ENCODE measurements around the gene ZMIZ1. TPM values are rescaled to one million over a fixed set of nuclear protein-coding genes. Genes with fewer than 3 reads are reported as not detected.

ZMIZ1 gene
- polyA plus RNA-seq, 2 of the 4 experiments (the other 2 are of a cell fraction) = 8.1 to 30.3 TPM

DNA sequence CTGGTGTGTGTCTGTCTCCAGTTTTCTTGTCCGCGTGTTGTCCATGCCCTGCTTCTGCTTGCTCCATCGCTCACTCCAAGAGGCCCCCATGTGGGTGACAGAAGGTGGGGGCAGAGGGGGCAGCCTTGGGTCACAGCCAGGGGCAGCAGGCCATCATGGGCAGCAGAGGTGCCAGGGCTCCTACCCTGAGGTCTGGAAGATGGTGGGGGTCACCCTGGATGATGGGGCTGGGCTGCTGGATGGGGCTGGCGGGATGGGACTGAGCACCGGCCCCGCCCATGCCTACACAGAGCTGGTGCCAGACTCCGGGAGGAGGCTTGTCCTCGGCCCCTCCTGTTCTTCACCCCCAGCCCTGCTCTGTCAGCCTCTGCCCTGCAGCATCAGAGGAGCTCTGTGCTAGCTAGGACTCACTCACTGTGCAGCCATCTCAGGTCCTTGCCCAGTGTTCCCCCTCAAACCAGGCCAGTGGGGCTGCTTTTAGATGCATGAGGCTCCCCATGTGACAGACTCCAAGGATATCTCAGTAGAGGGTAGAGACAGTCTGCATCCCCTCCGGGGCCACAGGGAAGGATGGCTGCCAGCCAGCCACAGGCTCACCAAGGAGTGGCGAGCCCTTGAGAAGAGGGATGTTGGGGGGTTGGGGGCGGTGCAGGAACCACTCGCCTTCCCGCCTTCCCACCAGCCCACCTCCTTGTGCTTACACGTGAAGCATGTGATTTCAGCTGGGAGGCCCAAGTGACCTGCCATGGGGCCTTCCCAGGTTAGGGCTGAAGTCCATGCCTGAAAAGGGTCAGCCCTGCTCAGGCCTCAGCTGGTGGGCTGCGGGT lies 243.0 kb downstream of the ZMIZ1 start:
- Histone ChIP-seq H3K4me1 (peaks cover 6% of the 10 kb centered on the region), H3K4me2 (no peak overlapping the region), H3K4me3 (no peak overlapping the region), H3K9me3 (no peaks in the 10 kb centered on the region), H3K27ac (0 out of 6 replicates have a peak overlapping the region, but pooled peaks of 1 of the 2 experiments have one; percentile 26)
- TF ChIP-seq EHF (CRISPR knock-in tag; IDR thresholded peaks at IDR 0.05) (no peak), NFE2L2 (conservative IDR thresholded peaks at IDR 0.05; ENCODE audit: low read length) (no peak), FOXS1 (CRISPR knock-in tag; IDR thresholded peaks at IDR 0.05) (no peak), HOXA7 (CRISPR knock-in tag; IDR thresholded peaks at IDR 0.05) (no peak), POLR2A (IDR thresholded peaks at IDR 0.05; ENCODE audit: low read length) (no peak), CBX2 (IDR thresholded peaks at IDR 0.05; ENCODE audit: borderline replicate concordance, low read depth) (no peak), RFX5 (IDR thresholded peaks at IDR 0.05) (no peak), ELK1 (IDR thresholded peaks at IDR 0.05; ENCODE audit: low read depth, low read length) (no peak), CEBPB (IDR thresholded peaks at IDR 0.05) (no peak), ESRRA (IDR thresholded peaks at IDR 0.05; ENCODE audit: borderline replicate concordance, low read length) (no peak), MYC (IDR thresholded peaks at IDR 0.05; ENCODE audit: borderline replicate concordance, low read length) (no peak), EP300 (IDR thresholded peaks at IDR 0.05) (no peak), RCOR1 (IDR thresholded peaks at IDR 0.05; ENCODE audit: low read depth, low read length) (no peak), ATOH8 (CRISPR knock-in tag; IDR thresholded peaks at IDR 0.05; ENCODE audit: low read depth) (no peak), CTCF (IDR thresholded peaks at IDR 0.05) (no peak)
- TF ChIP-seq, protein P1, sequence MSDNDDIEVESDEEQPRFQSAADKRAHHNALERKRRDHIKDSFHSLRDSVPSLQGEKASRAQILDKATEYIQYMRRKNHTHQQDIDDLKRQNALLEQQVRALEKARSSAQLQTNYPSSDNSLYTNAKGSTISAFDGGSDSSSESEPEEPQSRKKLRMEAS (IDR thresholded peaks at IDR 0.05) = no peak
- TF ChIP-seq, protein P2, sequence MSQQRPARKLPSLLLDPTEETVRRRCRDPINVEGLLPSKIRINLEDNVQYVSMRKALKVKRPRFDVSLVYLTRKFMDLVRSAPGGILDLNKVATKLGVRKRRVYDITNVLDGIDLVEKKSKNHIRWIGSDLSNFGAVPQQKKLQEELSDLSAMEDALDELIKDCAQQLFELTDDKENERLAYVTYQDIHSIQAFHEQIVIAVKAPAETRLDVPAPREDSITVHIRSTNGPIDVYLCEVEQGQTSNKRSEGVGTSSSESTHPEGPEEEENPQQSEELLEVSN (IDR thresholded peaks at IDR 0.05; ENCODE audit: borderline replicate concordance, low read depth) = no peak
- TF ChIP-seq, protein P3, sequence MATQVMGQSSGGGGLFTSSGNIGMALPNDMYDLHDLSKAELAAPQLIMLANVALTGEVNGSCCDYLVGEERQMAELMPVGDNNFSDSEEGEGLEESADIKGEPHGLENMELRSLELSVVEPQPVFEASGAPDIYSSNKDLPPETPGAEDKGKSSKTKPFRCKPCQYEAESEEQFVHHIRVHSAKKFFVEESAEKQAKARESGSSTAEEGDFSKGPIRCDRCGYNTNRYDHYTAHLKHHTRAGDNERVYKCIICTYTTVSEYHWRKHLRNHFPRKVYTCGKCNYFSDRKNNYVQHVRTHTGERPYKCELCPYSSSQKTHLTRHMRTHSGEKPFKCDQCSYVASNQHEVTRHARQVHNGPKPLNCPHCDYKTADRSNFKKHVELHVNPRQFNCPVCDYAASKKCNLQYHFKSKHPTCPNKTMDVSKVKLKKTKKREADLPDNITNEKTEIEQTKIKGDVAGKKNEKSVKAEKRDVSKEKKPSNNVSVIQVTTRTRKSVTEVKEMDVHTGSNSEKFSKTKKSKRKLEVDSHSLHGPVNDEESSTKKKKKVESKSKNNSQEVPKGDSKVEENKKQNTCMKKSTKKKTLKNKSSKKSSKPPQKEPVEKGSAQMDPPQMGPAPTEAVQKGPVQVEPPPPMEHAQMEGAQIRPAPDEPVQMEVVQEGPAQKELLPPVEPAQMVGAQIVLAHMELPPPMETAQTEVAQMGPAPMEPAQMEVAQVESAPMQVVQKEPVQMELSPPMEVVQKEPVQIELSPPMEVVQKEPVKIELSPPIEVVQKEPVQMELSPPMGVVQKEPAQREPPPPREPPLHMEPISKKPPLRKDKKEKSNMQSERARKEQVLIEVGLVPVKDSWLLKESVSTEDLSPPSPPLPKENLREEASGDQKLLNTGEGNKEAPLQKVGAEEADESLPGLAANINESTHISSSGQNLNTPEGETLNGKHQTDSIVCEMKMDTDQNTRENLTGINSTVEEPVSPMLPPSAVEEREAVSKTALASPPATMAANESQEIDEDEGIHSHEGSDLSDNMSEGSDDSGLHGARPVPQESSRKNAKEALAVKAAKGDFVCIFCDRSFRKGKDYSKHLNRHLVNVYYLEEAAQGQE (IDR thresholded peaks at IDR 0.05) = no peak
- no peak for DNase-seq (ENCODE audit: low read depth in 1 of 2, low spot score in 1 of 2)
- peak in 1 of 2 experiments; percentile 16; a peak in 3 of 6 replicates for ATAC-seq
- 88% methylated on average over 14 of the region's 15 CpGs for WGBS (ENCODE audit: missing lambda C conversion rate)
- CTCF ChIA-PET = interaction anchor here (1.6 kb wide), 1 partner anchor 35 kb away, joined by 4 read pairs; the partner anchor contains the start of gene PPIF
- no peak for FAIRE-seq
- POLR2A ChIA-PET = no interaction called here
